GM12872 (cell line): ENCODE results near the gene GRAP.

Source experiments
- TF ChIP-seq, protein P1 (sequence below): IDR thresholded peaks from 3 replicates; pipeline ENCODE4 v1.5.1; 2011; ENCODE audit warnings: low read depth, mild to moderate bottlenecking, low read length, moderate library complexity; ENCODE audit not compliant: insufficient read depth

The GRAP gene

GRCh38 chr17:19015428-19015827 is 31.3 kb downstream of the GRAP start:
- TF ChIP-seq, protein P1, sequence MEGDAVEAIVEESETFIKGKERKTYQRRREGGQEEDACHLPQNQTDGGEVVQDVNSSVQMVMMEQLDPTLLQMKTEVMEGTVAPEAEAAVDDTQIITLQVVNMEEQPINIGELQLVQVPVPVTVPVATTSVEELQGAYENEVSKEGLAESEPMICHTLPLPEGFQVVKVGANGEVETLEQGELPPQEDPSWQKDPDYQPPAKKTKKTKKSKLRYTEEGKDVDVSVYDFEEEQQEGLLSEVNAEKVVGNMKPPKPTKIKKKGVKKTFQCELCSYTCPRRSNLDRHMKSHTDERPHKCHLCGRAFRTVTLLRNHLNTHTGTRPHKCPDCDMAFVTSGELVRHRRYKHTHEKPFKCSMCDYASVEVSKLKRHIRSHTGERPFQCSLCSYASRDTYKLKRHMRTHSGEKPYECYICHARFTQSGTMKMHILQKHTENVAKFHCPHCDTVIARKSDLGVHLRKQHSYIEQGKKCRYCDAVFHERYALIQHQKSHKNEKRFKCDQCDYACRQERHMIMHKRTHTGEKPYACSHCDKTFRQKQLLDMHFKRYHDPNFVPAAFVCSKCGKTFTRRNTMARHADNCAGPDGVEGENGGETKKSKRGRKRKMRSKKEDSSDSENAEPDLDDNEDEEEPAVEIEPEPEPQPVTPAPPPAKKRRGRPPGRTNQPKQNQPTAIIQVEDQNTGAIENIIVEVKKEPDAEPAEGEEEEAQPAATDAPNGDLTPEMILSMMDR, result no peak

GRCh38 chr17:19014628-19015215 is 32.0 kb downstream of the GRAP start:
- TF ChIP-seq, protein P1, result no peak

GRCh38 chr17:19013806-19014627 is 32.7 kb downstream of the GRAP start:
- TF ChIP-seq, protein P1, result no peak

GRCh38 chr17:19013226-19013625 is 33.5 kb downstream of the GRAP start:
- TF ChIP-seq, protein P1, result no peak

DNA sequence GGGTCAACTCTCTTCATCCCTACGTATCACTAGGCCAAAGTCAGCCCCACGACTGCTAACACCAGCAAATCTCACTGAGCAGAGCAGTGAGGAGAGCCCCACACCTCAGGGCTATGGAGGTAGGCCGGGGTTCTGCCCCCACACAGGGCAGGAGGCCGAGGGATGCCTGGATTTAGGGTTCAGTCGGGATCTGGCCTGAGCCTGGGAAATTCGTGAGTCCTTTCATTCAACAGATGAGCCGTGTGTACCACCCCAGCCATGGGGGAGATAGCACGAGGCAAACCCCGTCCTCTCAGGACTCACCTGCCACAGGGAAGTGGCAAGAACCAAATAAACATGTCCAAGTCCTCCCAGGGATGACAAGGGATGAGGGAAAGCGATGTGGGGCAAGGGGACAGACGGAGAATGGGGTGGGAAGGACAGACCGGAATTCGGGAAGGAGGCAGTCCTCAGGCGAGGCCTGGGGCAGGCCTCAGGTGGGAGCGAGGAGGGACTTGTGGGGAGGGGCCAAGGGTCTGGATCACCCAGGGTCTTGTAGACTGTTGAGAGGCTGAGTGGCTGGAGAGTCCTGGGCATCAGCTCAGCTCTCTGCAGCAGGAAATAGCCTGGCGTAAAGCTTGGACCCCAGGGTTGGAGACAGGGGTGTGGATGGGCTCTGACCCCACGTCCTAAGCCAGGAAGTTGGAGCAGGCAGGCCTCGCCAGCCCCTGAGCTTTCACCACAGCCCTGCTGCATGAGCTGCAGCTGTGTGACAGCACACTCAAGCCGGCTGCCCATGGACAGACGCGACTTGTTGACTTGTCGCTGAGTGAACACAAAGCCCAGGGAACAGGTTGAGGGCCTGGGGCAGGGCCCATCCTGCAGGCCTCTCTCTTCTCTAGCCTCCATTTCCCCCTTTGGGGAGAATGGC is 34.3 kb downstream of the GRAP start:
- TF ChIP-seq, protein P1, result no peak

DNA sequence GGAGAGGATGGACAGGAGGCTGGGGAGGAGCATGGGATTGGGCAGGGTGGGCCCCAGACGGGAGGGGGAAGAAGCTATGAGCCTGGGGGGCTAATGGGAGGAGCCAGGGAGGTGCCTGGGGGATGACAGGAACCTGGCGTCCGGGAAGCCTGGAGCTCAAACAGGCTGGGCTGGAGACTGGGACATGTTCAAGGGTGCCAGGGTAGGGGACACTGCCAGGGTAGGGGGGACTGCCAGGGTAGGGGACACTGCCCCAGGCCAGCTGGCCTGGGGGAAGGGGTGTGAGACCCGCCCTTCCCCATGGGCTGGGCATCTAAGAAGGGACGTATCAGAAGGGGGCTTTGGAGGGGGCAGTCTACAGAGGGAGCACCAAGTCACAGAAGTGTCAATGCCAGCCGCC is 35.2 kb downstream of the GRAP start:
- TF ChIP-seq, protein P1, result no peak

GRCh38 chr17:19010729-19011505 is 35.8 kb downstream of the GRAP start:
- TF ChIP-seq, protein P1, result no peak
